22Rv1 (cell line): ENCODE measurements around the gene AGAP5.

ENCODE experiments used
- CTCF ChIP-seq: fragments of 450-650 bp; IDR thresholded peaks from 2 replicates; pipeline ENCODE4 v1.5.1; 2017; ENCODE audit warnings: mild to moderate bottlenecking
- ZFX ChIP-seq: fragments of 450-650 bp; IDR thresholded peaks from 2 replicates; pipeline ENCODE4 v1.6.1; 2017; ENCODE audit warnings: antibody characterized with exemption, borderline replicate concordance

- TF ChIP-seq CTCF (no peak), ZFX (no peak)
Observed at GRCh38 chr10:73717556-73717955, 19.6 kb upstream of the AGAP5 start.
